Ishikawa (cell line): Measurements from ENCODE around the gene HMCN1.

Source experiments
- CEBPB ChIP-seq: IDR thresholded peaks from 2 replicates; pipeline ENCODE4 v1.6.1; 2012
- CREB1 ChIP-seq: IDR thresholded peaks from 2 replicates; pipeline ENCODE4 v1.6.1; 2012; ENCODE audit warnings: low read depth
- EGR1 ChIP-seq: IDR thresholded peaks from 2 replicates; pipeline ENCODE4 v1.6.1; 2012
- EP300 ChIP-seq: IDR thresholded peaks from 2 replicates; pipeline ENCODE4 v1.6.1; 2012; ENCODE audit warnings: borderline replicate concordance
- FOXM1 ChIP-seq: IDR thresholded peaks from 2 replicates; pipeline ENCODE4 v1.6.1; 2012; ENCODE audit warnings: low read depth, borderline replicate concordance
- NFIC ChIP-seq: IDR thresholded peaks from 2 replicates; pipeline ENCODE4 v1.6.1; 2012
- RAD21 ChIP-seq: IDR thresholded peaks from 2 replicates; pipeline ENCODE4 v1.6.1; 2012; ENCODE audit warnings: low read depth
- TAF1 ChIP-seq: IDR thresholded peaks from 2 replicates; pipeline ENCODE4 v1.6.1; 2012; ENCODE audit warnings: low read depth, mild to moderate bottlenecking
- TCF12 ChIP-seq: IDR thresholded peaks from 2 replicates; pipeline ENCODE4 v1.6.1; 2012; ENCODE audit warnings: low read depth
- TEAD4 ChIP-seq: IDR thresholded peaks from 2 replicates; pipeline ENCODE4 v1.6.1; 2012
- YY1 ChIP-seq: IDR thresholded peaks from 2 replicates; pipeline ENCODE4 v1.6.1; 2012; ENCODE audit warnings: low read depth
- ZBTB7A ChIP-seq: IDR thresholded peaks from 2 replicates; pipeline ENCODE4 v1.6.1; 2012; ENCODE audit warnings: low read depth
- TF ChIP-seq, protein P1 (sequence below): IDR thresholded peaks from 2 replicates; pipeline ENCODE4 v1.6.1; 2012
- TF ChIP-seq, protein P2 (sequence below): IDR thresholded peaks from 2 replicates; pipeline ENCODE4 v1.6.1; 2012
- TF ChIP-seq, protein P3 (sequence below): IDR thresholded peaks from 2 replicates; pipeline ENCODE4 v1.6.1; 2012; ENCODE audit warnings: low read depth, mild to moderate bottlenecking

HMCN1 gene

DNA sequence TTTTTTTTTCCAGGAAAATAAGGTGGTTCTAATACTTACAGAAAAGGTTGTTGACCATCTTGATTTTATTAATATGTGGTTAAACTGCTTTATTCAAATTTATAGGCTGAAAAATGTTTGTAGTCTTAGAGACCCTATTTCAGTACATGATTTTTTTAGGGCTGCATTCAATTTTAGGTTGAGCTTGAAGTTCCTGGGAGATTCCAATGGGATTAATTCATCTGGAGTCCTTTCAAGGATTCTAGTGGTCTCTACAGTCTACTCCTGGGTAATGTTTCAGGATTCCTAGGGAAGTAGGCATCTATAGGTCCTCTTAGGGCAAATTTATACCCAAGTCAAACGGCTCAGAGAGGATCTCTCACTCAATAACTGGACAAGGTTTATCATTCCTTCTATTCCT is 126.7 kb downstream of the HMCN1 start:
- no peak for TF ChIP-seq EGR1
- TF ChIP-seq TAF1, result no peak
- TF ChIP-seq, protein P1, sequence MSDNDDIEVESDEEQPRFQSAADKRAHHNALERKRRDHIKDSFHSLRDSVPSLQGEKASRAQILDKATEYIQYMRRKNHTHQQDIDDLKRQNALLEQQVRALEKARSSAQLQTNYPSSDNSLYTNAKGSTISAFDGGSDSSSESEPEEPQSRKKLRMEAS, result no peak
- no peak for TF ChIP-seq RAD21
- TF ChIP-seq, protein P2, sequence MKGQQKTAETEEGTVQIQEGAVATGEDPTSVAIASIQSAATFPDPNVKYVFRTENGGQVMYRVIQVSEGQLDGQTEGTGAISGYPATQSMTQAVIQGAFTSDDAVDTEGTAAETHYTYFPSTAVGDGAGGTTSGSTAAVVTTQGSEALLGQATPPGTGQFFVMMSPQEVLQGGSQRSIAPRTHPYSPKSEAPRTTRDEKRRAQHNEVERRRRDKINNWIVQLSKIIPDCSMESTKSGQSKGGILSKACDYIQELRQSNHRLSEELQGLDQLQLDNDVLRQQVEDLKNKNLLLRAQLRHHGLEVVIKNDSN, result no peak
- TF ChIP-seq, protein P3, sequence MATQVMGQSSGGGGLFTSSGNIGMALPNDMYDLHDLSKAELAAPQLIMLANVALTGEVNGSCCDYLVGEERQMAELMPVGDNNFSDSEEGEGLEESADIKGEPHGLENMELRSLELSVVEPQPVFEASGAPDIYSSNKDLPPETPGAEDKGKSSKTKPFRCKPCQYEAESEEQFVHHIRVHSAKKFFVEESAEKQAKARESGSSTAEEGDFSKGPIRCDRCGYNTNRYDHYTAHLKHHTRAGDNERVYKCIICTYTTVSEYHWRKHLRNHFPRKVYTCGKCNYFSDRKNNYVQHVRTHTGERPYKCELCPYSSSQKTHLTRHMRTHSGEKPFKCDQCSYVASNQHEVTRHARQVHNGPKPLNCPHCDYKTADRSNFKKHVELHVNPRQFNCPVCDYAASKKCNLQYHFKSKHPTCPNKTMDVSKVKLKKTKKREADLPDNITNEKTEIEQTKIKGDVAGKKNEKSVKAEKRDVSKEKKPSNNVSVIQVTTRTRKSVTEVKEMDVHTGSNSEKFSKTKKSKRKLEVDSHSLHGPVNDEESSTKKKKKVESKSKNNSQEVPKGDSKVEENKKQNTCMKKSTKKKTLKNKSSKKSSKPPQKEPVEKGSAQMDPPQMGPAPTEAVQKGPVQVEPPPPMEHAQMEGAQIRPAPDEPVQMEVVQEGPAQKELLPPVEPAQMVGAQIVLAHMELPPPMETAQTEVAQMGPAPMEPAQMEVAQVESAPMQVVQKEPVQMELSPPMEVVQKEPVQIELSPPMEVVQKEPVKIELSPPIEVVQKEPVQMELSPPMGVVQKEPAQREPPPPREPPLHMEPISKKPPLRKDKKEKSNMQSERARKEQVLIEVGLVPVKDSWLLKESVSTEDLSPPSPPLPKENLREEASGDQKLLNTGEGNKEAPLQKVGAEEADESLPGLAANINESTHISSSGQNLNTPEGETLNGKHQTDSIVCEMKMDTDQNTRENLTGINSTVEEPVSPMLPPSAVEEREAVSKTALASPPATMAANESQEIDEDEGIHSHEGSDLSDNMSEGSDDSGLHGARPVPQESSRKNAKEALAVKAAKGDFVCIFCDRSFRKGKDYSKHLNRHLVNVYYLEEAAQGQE, result no peak
- TF ChIP-seq YY1, result no peak

DNA sequence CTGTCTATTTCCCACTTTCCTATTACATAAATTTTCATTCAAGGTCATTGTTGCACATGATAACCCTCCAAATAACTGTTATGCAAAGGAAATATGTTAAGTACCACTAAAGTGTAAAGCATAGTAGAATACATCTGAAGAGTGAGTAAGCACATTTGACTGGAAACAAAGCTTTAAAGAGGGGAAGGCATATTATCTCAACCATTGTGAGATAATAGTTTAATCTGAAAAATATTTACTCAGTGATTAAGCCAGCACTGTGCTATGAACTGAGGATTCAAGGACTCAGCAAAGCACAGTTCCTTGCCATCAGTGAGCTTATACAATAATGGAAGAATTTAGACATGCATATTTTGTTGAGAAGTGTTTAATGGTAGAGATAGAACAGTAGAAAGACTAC is 127.4 kb downstream of the HMCN1 start:
- TF ChIP-seq ZBTB7A (no peak), FOXM1 (no peak), YY1 (no peak), TEAD4 (no peak), RAD21 (no peak), EGR1 (no peak), TCF12 (no peak), TAF1 (no peak), CEBPB (no peak), EP300 (no peak)
- TF ChIP-seq, protein P1, result no peak
- TF ChIP-seq, protein P2, result no peak
- TF ChIP-seq, protein P3, result no peak

DNA sequence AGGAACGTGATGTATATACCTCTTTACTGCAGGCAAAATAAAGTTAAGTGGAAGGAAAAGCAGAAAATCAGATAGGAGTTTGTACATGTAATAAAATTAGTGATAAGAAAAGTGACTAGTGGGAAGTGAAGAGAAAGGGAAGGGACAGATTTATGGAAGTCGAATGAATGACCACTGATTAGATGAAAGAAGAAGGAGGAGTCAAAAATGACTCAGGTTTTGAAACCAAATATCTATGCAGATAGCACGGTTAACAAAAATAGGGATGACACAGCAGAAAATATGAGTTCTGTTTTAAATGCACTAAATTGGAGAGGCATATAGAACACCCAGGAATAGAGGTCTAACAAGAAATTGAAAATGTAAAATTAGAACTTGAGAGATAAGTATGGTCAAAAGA is 128.0 kb downstream of the HMCN1 start:
- TF ChIP-seq FOXM1 (no peak), NFIC (no peak), YY1 (no peak), CEBPB (no peak), EGR1 (no peak), EP300 (no peak), RAD21 (no peak), TCF12 (no peak)
- TF ChIP-seq, protein P3, result no peak
- TF ChIP-seq, protein P2, result no peak
- TF ChIP-seq, protein P1, result no peak

DNA sequence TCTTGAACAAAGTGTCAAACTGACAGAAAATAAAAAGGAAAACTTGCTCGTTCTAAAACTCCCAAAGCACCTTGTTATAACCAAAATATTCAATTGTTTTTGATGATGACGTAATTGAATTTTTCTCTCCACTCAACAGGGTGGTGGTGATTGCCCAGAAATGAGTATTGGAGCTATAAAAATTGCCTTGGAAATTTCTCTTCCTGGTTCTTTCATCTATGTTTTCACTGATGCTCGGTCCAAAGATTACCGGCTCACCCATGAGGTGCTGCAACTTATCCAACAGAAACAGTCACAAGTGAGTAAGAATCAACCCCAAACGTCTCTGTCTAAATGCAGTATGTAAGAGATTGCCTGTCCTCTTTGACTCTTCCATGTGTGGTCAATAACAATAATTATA is 130.1 kb downstream of the HMCN1 start:
- TF ChIP-seq CREB1 (no peak), RAD21 (no peak), ZBTB7A (no peak), EGR1 (no peak), TAF1 (no peak)
- TF ChIP-seq, protein P2, result no peak
